Measurements from ENCODE around the gene MINDY1.

Gene MINDY1

GRCh38 chr1:150995460-150995859 is 11.2 kb downstream of the MINDY1 start:
- no peaks in the 10 kb centered on the region for H3K9me3 Mint-ChIP-seq
- peaks cover 5% of the 10 kb centered on the region for H3K4me1 Mint-ChIP-seq
- no peaks in the 10 kb centered on the region for H3K27me3 Mint-ChIP-seq (ENCODE audit: low read depth)
- no peak for TF ChIP-seq CTCF (IDR thresholded peaks at IDR 0.05; ENCODE audit: unreplicated experiment in 3 of 3)
- peaks cover 24% of the 10 kb centered on the region for H3K36me3 Mint-ChIP-seq (ENCODE audit: low read depth)
- no peak overlapping the region for H3K27ac Mint-ChIP-seq
- H3K4me3 Mint-ChIP-seq: no peak overlapping the region

GRCh38 chr1:150994248-150994647 is 12.5 kb downstream of the MINDY1 start:
- Mint-ChIP-seq H3K27ac (no peak overlapping the region), H3K4me3 (no peak overlapping the region), H3K4me1 (peaks cover 5% of the 10 kb centered on the region), H3K27me3 (ENCODE audit: low read depth) (no peaks in the 10 kb centered on the region), H3K36me3 (ENCODE audit: low read depth) (peaks cover 21% of the 10 kb centered on the region), H3K9me3 (no peaks in the 10 kb centered on the region)
- no peak for TF ChIP-seq CTCF (IDR thresholded peaks at IDR 0.05; ENCODE audit: unreplicated experiment in 3 of 3)

- Mint-ChIP-seq H3K27ac (peak overlapping the region in 1 of 3 experiments; percentile 18), H3K27me3 (ENCODE audit: low read depth) (no peaks in the 10 kb centered on the region), H3K4me3 (no peak overlapping the region), H3K4me1 (peaks cover 5% of the 10 kb centered on the region), H3K9me3 (no peaks in the 10 kb centered on the region), H3K36me3 (ENCODE audit: low read depth) (peaks cover 10% of the 10 kb centered on the region)
- no peak for TF ChIP-seq CTCF (IDR thresholded peaks at IDR 0.05; ENCODE audit: unreplicated experiment in 3 of 3)
Observed at GRCh38 chr1:150992626-150993025, 14.1 kb downstream of the MINDY1 start.

GRCh38 chr1:150987924-150988323 is 18.8 kb downstream of the MINDY1 start:
- Mint-ChIP-seq H3K27ac (no peak overlapping the region), H3K36me3 (ENCODE audit: low read depth) (no peaks in the 10 kb centered on the region), H3K27me3 (ENCODE audit: low read depth) (peaks cover 4% of the 10 kb centered on the region), H3K4me1 (no peaks in the 10 kb centered on the region), H3K9me3 (no peaks in the 10 kb centered on the region), H3K4me3 (no peak overlapping the region)
- TF ChIP-seq CTCF (IDR thresholded peaks at IDR 0.05; ENCODE audit: unreplicated experiment in 3 of 3): no peak

- peak overlapping the region in 1 of 3 experiments; percentile 33 for H3K27ac Mint-ChIP-seq
- H3K9me3 Mint-ChIP-seq: no peaks in the 10 kb centered on the region
- H3K36me3 Mint-ChIP-seq (ENCODE audit: low read depth): no peaks in the 10 kb centered on the region
- H3K4me3 Mint-ChIP-seq: no peak overlapping the region
- no peak for TF ChIP-seq CTCF (IDR thresholded peaks at IDR 0.05; ENCODE audit: unreplicated experiment in 3 of 3)
- H3K4me1 Mint-ChIP-seq: peaks cover 14% of the 10 kb centered on the region
- peaks cover 4% of the 10 kb centered on the region for H3K27me3 Mint-ChIP-seq (ENCODE audit: low read depth)
Observed at GRCh38 chr1:150985179-150985825, 21.4 kb downstream of the MINDY1 start.
